Immature natural killer cell (primary cell): ENCODE results near the gene CRYBB2. TPM values are rescaled to one million over a fixed set of nuclear protein-coding genes. Genes with fewer than 3 reads are reported as not detected.
"Not testable (repeated sequence)": the region's sequence is repeated elsewhere in the genome, so short reads cannot be mapped to it uniquely, and the experiment has no call there.

ENCODE experiments used
- DNase-seq, 3 donors: peaks; one replicate each; pipeline ENCODE4 v3.0.0; 2022; ENCODE audit warnings: mixed read lengths in 1 of 3
- H3K27ac Mint-ChIP-seq, 6 donors: one replicate each; pipeline ENCODE4 v1.8.0; 2020; ENCODE audit warnings: mixed read lengths in 6 of 6, mild to moderate bottlenecking in 5 of 6, inconsistent platforms in 4 of 6, moderate library complexity in 3 of 6
- H3K27me3 Mint-ChIP-seq, 3 donors: one replicate each; pipeline ENCODE4 v1.8.0; 2020 to 2021; ENCODE audit warnings: low read depth in 3 of 3, mild to moderate bottlenecking in 3 of 3, mixed read lengths in 3 of 3, moderate library complexity in 3 of 3, inconsistent platforms in 1 of 3
- H3K36me3 Mint-ChIP-seq, 3 donors: one replicate each; pipeline ENCODE4 v1.8.0; 2020; ENCODE audit warnings: mixed read lengths in 3 of 3, inconsistent platforms in 2 of 3, mild to moderate bottlenecking in 2 of 3
- H3K4me1 Mint-ChIP-seq, 2 donors: one replicate each; pipeline ENCODE4 v1.8.0; 2020; ENCODE audit warnings: inconsistent platforms in 2 of 2, mild to moderate bottlenecking in 2 of 2, mixed read lengths in 2 of 2, moderate library complexity in 1 of 2
- H3K4me3 Mint-ChIP-seq, 5 donors: one replicate each; pipeline ENCODE4 v1.8.0; 2020; ENCODE audit warnings: mild to moderate bottlenecking in 5 of 5, mixed read lengths in 5 of 5, inconsistent platforms in 3 of 5, moderate library complexity in 3 of 5
- H3K9me3 Mint-ChIP-seq, 6 donors: one replicate each; pipeline ENCODE4 v1.8.0; 2020; ENCODE audit warnings: mild to moderate bottlenecking in 6 of 6, mixed read lengths in 6 of 6, inconsistent platforms in 4 of 6, moderate library complexity in 3 of 6
- polyA plus RNA-seq, 3 donors: library from polyadenylated mRNA; unstranded; fragments of 300-500 nt; fragmentation: Illumina TruSeq; gene quantifications; one replicate each; pipeline ENCODE4 v1.2.3, GENCODE V29; 2021

CRYBB2 gene
- polyA plus RNA-seq, 3 donors from 2014 or later: not detected

DNA sequence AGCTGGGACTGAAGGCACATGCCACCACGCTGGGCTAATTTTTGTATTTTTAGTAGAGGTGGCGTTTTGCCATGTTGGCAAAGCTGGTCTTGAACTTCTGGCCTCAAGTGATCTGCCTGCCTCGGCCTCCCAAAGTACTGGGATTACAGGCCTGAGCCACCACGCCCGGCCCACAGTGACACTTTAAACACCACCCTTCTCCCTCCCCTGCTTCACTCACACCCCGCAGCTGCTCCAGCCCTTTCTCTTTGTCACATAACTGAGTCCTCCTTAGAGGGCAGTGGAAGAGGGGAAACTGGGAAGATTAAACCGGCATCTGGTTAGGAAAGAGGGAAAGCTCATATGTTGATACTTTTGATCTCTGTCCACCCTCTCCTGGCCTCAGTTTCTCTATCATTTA is 14.9 kb upstream of the CRYBB2 start:
- H3K4me1 Mint-ChIP-seq, H3K27ac Mint-ChIP-seq, DNase-seq, H3K36me3 Mint-ChIP-seq, H3K27me3 Mint-ChIP-seq, H3K9me3 Mint-ChIP-seq, H3K4me3 Mint-ChIP-seq: not testable (repeated sequence)

DNA sequence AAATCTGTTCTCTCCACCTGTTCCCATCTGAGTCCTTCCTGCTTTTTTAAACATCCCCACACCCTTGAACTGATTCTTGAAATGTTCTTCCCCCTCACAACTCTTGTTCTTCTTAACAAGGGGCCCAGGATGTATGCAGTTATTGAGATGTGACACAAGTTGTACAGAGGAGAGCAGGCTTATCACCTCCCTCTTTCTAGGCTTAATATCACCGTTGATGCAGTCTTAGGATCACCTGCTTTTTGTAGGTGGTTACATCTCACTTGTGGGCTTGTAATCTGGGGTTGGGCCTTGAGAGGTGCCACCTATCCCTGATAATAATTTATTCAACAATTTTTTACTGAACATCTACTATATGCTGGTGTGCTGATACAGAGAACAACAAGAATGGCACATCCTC is 13.6 kb upstream of the CRYBB2 start:
- Mint-ChIP-seq H3K27ac (no peak overlapping the region), H3K9me3 (no peaks in the 10 kb centered on the region), H3K4me3 (no peak overlapping the region)

DNA sequence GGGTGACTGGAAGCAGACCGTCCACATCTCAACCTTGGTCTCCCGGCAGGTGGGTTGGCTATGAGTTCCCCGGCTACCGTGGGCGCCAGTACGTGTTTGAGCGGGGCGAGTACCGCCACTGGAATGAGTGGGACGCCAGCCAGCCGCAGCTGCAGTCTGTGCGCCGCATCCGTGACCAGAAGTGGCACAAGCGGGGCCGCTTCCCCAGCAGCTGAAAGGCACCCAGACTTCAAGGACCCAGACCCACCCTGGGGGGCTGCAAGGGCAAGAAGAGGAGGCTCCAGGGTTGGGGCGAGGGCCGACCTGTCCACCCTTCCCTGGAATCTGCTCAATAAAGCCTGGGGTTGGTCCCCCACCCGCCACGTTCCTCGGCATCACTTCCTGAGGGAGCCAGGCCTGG is 12.4 kb upstream of the CRYBB2 start:
- H3K36me3 Mint-ChIP-seq: no peaks in the 10 kb centered on the region
- no peak for DNase-seq
- no peaks in the 10 kb centered on the region for H3K9me3 Mint-ChIP-seq
- peaks cover 0 to 3% (median 2%) of the 10 kb centered on the region in 3 donors for H3K27me3 Mint-ChIP-seq
- no peaks in the 10 kb centered on the region for H3K4me1 Mint-ChIP-seq
- no peak overlapping the region for H3K4me3 Mint-ChIP-seq
- H3K27ac Mint-ChIP-seq: no peak overlapping the region

More for the DNA sequence above, 13.6 kb upstream of the CRYBB2 start:
- H3K4me1 Mint-ChIP-seq: no peaks in the 10 kb centered on the region
- H3K36me3 Mint-ChIP-seq: no peaks in the 10 kb centered on the region
- no peak for DNase-seq
- H3K27me3 Mint-ChIP-seq: peaks cover 0 to 3% (median 2%) of the 10 kb centered on the region in 3 donors

DNA sequence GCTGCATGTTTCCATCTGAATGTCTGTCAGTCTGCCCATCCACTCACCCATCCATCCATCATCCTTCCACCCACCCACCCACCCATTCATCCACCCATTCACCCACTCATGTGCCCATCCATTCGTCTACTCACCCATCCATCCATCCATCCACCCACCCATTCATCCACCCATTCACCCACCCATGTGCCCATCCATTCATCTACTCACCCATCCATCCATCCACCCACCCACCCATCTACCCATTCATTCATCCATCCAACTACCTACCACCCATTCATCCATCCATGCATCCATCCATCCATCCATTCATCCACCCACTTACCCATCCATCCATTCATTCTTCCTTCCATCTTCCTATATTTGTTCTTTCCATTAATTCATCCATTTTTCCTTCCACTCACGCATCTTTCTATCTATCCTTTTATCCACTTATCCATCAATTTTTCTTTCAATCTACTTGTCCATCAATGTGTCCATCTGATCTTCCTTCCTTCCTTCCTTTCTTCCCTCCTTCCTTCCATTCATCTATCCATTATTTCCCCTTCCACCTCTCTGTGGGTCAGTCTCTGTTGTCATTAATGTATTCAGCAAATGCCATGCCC is 11.8 kb upstream of the CRYBB2 start:
- Mint-ChIP-seq H3K9me3 (no peaks in the 10 kb centered on the region), H3K36me3 (no peaks in the 10 kb centered on the region), H3K4me3 (no peak overlapping the region), H3K27me3 (peaks cover 0 to 3% (median 2%) of the 10 kb centered on the region in 3 donors), H3K27ac (no peak overlapping the region), H3K4me1 (no peaks in the 10 kb centered on the region)
- DNase-seq: no peak

DNA sequence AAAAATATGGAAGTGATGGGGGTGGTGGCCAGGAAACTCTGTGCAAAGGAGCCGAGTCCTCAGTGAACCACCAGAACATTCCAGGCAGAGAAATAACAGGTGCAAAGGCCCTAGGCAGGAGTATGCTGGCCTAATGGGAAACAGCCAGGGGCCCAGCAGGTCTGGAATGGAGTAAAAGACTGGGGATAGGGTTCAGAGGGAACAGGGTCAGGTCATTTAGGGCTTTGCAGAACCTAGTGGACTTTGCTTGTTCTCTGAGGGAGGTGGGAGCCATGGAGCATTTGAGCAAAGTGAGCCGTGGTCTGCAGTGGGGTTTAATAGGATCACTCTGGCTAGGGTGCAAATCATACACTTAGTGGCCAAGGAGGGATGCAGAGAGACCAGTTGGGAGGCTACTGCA is 11.1 kb upstream of the CRYBB2 start:
- H3K9me3 Mint-ChIP-seq: no peaks in the 10 kb centered on the region
- H3K27me3 Mint-ChIP-seq: peaks cover 0 to 3% (median 0%) of the 10 kb centered on the region in 3 donors
- DNase-seq: no peak
- H3K36me3 Mint-ChIP-seq: no peaks in the 10 kb centered on the region
- no peaks in the 10 kb centered on the region for H3K4me1 Mint-ChIP-seq
- H3K4me3 Mint-ChIP-seq: no peak overlapping the region
- H3K27ac Mint-ChIP-seq: no peak overlapping the region

DNA sequence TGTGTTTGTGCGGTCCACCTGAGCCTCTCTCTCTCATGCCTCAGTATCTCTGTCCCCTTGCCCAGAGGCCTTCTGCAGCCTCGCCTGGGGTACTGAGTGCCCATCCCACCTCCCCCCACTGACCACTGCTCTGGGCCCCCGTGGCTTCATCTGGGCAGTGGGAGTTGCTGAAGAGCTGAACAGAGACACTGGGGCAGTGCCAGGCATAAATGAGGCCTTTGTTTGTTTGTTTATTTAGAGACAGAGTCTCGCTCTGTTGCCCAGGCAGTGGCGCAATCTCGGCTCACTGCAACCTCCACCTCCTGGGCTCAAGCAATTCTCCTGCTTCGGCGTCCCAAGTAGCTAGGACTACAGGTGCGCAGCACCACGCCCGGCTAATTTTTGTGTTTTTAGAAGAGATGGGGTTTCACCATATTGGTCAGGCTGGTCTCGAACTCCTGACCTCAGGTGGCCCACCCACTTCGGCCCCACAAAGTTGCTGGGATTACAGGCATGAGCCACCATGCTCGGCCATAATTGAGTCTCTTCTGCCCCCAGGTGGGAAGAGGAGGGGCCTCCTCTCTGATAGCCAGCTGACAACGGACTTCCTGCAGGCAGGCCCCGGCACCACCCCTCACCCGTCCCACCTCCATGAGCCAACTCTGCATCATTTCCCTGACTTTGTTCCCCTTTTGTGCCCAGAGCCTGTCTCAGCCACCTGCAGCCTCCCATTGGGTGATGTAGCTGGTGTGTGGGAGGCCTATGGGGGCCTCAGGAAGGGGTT is 10.5 kb upstream of the CRYBB2 start:
- Mint-ChIP-seq H3K27ac (no peak overlapping the region), H3K4me1 (no peaks in the 10 kb centered on the region), H3K27me3 (peaks cover 0 to 7% (median 0%) of the 10 kb centered on the region in 3 donors), H3K4me3 (no peak overlapping the region), H3K36me3 (no peaks in the 10 kb centered on the region), H3K9me3 (no peaks in the 10 kb centered on the region)
- no peak for DNase-seq

DNA sequence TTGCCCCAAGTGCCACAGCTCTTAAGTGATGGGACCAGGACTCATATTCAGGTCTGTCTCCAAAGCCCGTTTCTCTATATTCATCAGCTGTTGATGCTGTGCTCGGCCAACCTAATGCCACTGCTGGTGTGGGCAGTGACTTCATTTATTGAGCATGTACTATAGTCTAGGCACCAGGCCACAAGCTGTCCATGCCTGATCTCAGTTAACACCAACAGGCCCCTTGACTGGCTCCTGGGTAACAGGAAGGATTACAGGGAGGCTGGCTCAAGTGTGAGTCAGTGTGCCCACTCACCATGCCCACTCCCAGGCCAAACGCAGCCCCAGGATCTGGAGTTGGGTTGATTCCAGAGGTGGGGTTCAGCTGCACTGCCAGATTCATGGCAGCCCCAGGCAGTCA is 8.6 kb upstream of the CRYBB2 start:
- Mint-ChIP-seq H3K9me3 (no peaks in the 10 kb centered on the region), H3K4me3 (no peak overlapping the region), H3K27ac (no peak overlapping the region), H3K27me3 (peaks cover 0 to 7% (median 0%) of the 10 kb centered on the region in 3 donors), H3K4me1 (no peaks in the 10 kb centered on the region), H3K36me3 (no peaks in the 10 kb centered on the region)
- no peak for DNase-seq

DNA sequence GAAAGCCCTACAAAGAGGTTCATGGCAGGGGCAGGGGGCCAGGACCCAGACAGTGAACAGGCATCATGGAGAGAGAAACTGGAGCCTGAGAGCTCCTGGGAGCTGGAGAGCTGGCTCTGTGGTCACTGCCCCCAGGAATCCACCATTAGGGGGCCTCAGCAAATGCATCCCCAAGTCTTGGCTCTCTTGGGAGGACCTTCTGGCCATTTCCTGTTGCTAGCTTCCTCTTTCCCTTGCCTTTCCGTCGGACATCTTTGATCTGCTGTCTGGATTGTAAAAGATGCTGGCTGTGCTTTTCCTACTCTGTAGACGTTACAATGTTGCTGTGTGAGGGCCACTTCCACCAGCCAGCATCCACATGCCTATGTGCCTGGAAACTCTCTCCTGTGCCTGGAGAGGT is 7.1 kb upstream of the CRYBB2 start:
- Mint-ChIP-seq H3K36me3 (no peaks in the 10 kb centered on the region), H3K27me3 (peaks cover 0 to 13% (median under 1%) of the 10 kb centered on the region in 3 donors), H3K27ac (peak overlapping the region in 1 of 6 donors; percentile 32), H3K4me3 (no peak overlapping the region), H3K9me3 (no peaks in the 10 kb centered on the region), H3K4me1 (no peaks in the 10 kb centered on the region)
- DNase-seq: no peak

DNA sequence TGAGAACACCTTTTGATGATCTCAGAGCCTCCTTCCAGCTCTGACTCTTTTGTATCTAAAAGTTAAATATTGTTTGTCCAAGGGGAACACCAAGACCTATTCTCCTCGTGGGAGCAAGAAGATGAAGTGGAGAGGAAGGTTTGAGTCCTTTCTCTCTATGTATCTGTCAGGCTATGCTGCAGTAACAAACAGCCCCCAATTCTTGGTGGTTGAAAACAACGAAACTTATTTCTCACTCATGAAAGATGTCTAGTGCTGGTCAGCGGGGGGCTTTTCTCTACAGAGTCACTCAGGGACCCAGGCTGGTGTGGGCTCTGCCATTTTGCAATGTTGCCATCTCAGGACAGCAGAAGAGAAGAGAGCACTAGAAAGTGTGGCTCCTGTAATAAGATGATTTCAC is 6.2 kb upstream of the CRYBB2 start:
- Mint-ChIP-seq H3K27ac (no peak overlapping the region), H3K27me3 (peaks cover 0 to 11% (median 3%) of the 10 kb centered on the region in 3 donors), H3K4me3 (no peak overlapping the region), H3K9me3 (no peaks in the 10 kb centered on the region), H3K36me3 (no peaks in the 10 kb centered on the region), H3K4me1 (no peaks in the 10 kb centered on the region)
- DNase-seq: no peak

DNA sequence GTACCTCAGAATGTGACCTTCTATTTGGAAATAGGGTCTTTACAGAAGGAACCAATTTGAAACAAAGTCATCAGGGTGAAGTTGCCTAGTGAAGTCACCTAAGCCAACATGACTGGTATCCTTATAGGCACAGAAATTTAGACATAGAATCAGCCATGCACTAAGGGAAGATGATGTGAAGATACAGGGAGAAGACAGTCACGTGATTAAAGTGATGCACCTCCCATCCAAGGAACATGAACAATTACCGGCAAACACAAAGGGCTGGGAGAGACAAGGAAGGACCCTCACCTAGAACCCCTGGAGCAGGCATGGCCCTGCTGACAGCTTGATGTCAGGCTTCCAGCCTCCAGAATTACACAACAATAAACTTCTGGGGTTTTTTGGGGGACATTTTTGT is 3.2 kb upstream of the CRYBB2 start:
- H3K4me1 Mint-ChIP-seq: no peaks in the 10 kb centered on the region
- no peaks in the 10 kb centered on the region for H3K9me3 Mint-ChIP-seq
- H3K27me3 Mint-ChIP-seq: peaks cover 7 to 13% (median 12%) of the 10 kb centered on the region in 3 donors
- no peak for DNase-seq
- H3K27ac Mint-ChIP-seq: no peak overlapping the region
- no peaks in the 10 kb centered on the region for H3K36me3 Mint-ChIP-seq
- H3K4me3 Mint-ChIP-seq: no peak overlapping the region

DNA sequence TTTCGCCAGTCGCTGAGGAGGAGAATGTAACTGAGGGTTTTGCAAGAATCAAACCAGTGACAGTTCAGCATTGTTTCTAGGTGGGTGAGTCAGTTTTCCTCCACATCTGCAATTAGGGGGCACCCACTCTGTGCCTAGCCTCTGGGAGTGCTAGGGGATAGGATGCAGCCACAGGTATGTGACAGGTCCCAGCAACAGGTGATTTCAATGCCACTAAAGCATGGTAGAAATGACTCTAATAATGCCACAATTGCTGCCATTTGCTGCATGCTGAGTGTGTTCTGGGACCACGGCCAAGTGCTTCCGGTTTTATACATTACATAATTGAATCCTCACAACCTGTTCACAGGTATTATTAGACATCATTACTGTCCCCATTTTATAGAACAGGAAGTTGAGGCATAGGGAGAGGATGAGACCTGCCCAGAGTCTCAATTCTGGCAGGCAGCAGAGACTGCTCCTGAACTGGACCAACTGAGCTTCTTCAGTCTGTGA is 556 bp downstream of the CRYBB2 start:
- no peaks in the 10 kb centered on the region for H3K36me3 Mint-ChIP-seq
- H3K4me3 Mint-ChIP-seq: no peak overlapping the region
- peaks cover 8 to 13% (median 8%) of the 10 kb centered on the region in 3 donors for H3K27me3 Mint-ChIP-seq
- peaks cover 0 to 4% (median 0%) of the 10 kb centered on the region in 6 donors for H3K9me3 Mint-ChIP-seq
- H3K27ac Mint-ChIP-seq: no peak overlapping the region
- DNase-seq: no peak
- H3K4me1 Mint-ChIP-seq: no peaks in the 10 kb centered on the region

DNA sequence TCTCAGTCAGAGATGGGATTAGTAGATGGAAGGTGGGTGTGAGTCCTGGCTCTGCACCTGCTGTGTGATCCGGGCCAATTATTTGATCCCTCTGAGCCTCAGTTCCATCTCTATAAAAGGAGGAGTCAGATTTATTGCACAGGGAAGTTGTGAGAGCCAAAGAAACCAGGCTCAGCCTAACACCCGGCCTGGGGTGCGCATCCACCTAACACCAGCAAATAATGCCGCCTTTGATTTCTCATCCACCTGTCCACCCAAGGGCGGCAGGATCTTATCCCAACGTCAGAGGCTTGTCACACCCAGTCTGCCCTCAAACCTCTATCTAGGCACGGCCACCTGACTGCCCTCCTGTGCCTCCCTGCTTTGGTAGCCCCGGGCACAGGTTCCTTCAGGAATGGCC is 2.4 kb downstream of the CRYBB2 start:
- no peaks in the 10 kb centered on the region for H3K36me3 Mint-ChIP-seq
- no peak for DNase-seq
- peaks cover 0 to 4% (median 0%) of the 10 kb centered on the region in 6 donors for H3K9me3 Mint-ChIP-seq
- peaks cover 2 to 13% (median 8%) of the 10 kb centered on the region in 3 donors for H3K27me3 Mint-ChIP-seq
- H3K27ac Mint-ChIP-seq: no peak overlapping the region
- H3K4me3 Mint-ChIP-seq: no peak overlapping the region
- H3K4me1 Mint-ChIP-seq: no peaks in the 10 kb centered on the region

DNA sequence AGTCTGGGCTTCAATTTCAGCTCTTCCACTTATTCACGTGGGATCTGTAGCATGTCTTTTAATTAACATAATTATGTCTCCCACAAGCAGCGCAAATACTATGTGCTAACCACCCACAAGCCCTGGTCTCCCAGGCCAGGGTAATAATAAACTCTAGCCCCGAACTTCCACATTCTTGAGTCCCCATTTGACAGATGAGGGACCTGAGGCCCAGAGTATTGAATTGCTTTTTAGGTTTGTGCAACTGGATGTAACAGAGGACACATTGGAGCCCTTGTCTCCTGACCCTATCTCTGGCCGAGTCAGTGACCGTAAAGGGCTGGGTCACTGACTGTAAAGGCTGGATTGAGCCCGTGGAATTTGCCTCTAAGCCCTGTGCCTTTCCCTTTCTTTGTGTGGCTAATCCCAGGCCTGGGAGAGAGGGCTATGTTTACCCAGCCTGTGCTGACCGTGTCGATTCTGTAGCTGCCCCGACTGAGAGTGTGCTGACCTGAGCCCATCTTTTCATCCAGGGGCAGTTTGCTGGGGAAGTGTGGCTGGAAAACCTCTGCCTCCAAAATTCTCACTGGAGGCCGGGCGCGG is 3.9 kb downstream of the CRYBB2 start:
- no peak overlapping the region for H3K27ac Mint-ChIP-seq
- H3K4me3 Mint-ChIP-seq: no peak overlapping the region
- H3K36me3 Mint-ChIP-seq: no peaks in the 10 kb centered on the region
- H3K4me1 Mint-ChIP-seq: no peaks in the 10 kb centered on the region
- DNase-seq: no peak
- H3K9me3 Mint-ChIP-seq: peaks cover 0 to 4% (median 0%) of the 10 kb centered on the region in 6 donors
- peaks cover 2 to 13% (median 5%) of the 10 kb centered on the region in 3 donors for H3K27me3 Mint-ChIP-seq

DNA sequence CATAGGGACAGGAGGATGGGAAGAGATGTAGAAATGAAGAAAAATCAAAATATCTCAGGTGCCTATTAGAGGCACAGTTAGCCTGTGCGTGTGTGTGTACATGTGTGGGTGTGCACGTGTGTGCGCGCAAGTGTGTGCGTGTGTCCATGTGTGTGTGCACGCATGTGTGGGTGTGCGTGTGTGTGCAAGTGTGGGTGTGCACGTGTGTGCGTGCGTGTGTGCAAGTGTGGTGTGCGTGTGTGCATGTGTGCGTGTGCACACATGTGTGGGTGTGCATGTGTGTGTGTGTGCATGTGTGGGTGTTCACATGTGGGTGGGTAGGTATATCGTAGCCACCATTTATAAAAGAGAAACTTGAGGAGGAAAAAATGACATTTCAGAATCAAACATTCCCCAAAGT is 9.4 kb downstream of the CRYBB2 start:
- Mint-ChIP-seq H3K27me3 (peaks cover 1 to 5% (median 2%) of the 10 kb centered on the region in 3 donors), H3K9me3 (no peaks in the 10 kb centered on the region), H3K4me3 (no peak overlapping the region), H3K4me1 (no peaks in the 10 kb centered on the region), H3K27ac (no peak overlapping the region), H3K36me3 (no peaks in the 10 kb centered on the region)
- DNase-seq: no peak
